Glomerular visceral epithelial cell (primary cell): Measurements from ENCODE around the gene SVIL.
"Not testable (repeated sequence)": the region's sequence is repeated elsewhere in the genome, so short reads cannot be mapped to it uniquely, and the experiment has no call there.

ENCODE experiments used
- DNase-seq: peaks from one replicate; pipeline ENCODE4 v3.0.0-alpha.2; 2016; ENCODE audit errors: extremely low spot score

The SVIL gene

DNA sequence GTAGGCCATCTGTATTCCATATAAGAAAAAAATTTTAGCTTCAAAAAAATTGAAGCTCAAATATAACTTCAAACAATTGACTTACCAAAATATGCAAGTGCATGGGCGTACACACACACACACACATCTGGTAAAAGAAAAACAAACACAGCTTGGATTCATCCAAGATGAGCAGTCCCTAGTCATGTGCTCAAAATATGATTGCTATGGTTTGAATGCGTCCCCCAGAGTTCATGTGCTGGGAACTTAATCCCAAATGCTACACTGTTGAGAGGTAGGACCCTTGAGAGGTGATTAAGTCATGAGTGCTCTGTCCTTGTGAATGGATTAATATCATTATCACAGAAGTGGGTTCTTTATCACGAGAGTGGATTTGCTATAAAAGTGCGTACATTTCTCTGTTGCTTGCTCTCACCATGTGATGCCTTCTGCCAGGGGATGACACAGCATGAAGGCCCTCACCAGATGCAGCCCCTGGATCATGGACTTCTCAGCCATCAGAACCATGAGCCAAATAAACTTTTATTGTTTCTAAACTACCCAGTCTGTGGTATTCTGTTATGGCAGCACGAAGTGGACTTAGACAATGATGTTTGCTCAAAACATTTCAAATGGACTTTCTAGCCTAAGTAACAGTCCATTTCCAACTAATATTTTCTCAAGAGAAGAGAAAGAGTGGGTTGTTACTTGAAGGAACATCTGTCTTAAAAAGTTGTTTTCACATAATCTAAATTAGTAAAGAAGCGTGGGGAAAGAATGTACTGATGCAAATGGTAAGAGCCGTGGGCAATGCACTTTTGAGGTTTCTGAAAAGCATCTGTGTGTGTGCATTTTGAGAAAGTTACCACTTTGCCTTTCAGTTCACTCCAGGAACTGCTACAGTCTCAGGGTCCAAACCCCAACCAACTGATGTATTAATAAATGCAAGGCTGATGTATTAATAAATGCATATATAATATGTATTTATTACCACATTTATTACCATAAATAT, 15.1 kb upstream of the SVIL start:
- no peak for DNase-seq

DNA sequence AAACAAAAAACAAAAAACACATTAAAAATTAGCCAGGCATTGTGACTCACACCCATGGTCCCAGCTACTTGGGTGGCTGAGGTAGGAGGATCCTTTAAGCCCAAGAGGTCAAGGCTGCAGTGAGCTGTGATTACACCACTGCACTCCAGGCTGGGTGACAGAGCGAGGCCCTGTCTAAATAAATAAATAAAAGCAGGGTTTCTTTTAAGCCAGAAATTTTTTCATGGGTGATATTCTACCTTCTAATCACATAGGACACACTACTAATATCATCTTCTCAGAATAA, 14.2 kb upstream of the SVIL start:
- DNase-seq = peak; percentile 59

DNA sequence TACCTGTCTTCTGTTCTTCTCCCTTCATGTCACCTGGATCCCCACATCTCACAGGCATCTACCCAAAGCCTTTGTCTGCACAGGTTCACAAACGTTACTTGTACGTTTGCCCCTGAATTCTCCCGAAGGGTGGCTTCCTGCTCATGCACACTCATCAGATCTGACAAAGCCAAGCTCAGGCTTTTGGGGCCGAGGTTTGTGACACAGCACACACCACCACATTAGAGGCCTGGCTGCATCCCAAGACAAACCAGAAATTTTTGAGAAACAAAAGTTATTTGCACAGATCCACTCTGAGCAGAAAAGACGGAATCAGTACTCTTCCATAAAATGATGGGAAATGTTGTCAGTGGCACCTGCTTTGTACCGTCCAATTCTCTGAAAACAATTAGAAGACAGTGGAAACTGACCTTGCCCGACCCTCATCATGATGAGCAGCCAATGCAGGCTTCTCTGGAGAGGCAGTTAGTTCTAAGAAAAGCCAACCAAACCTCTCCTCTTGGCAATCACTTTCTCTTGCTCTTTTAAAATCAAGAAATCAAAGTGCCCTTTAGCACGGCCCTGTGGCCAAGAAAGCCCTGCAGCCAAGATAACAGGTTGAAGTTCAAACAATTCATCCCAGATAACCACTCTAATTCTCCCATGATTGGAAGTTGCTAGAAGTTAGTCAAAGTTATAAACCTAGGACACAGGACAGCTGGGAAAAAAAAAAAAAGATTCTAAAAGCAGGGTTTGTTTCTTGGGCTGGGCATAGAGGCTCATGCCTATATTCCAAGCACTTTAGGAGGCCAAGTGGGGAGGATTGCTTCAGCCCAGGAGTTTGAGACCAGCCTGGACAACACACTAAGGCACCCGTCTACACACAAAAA, 13.6 kb upstream of the SVIL start:
- DNase-seq = peak; percentile 47

DNA sequence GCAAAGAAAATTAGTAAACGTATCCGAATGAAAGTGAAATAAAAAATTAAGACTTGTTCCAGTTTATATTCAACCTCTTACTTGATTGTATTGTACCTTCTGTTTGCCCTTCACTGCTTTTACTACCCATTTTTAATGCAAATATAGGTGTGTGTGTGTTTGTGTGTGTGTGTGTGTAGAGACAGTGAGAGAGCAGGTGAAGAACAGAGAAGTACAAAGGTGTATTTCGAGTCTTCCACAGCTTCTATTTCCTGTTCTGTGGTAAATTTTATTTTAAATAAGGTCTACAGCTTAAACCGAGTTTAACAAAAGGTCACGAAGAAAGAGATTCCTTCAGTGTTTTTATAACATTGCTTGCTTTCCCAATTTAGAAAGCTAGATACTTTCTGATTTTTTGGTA, 12.7 kb upstream of the SVIL start:
- DNase-seq = no peak

DNA sequence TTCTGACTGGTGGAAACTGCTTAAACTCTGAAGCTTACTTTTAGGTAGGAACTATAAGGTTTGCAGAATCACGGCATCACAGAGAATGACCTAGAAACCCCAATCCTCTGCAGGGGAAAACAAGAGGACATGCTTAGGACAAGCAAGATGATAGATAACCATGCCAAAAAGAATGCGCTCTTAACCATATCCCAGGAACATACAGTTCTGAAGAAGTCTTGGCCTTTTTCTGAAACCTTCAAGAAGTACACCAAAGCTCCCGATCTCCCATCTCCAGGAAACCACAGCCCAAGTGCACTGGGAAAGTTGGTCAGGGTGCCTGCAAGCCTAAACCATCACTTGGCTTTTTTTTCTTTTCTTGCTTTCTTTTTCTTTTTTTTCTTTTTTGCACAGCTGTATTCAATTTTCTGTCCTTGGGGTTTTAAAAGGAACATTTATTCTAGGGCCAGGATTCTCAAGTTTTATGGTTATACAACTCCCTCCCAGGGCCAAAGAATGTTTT, 12.2 kb upstream of the SVIL start:
- no peak for DNase-seq

DNA sequence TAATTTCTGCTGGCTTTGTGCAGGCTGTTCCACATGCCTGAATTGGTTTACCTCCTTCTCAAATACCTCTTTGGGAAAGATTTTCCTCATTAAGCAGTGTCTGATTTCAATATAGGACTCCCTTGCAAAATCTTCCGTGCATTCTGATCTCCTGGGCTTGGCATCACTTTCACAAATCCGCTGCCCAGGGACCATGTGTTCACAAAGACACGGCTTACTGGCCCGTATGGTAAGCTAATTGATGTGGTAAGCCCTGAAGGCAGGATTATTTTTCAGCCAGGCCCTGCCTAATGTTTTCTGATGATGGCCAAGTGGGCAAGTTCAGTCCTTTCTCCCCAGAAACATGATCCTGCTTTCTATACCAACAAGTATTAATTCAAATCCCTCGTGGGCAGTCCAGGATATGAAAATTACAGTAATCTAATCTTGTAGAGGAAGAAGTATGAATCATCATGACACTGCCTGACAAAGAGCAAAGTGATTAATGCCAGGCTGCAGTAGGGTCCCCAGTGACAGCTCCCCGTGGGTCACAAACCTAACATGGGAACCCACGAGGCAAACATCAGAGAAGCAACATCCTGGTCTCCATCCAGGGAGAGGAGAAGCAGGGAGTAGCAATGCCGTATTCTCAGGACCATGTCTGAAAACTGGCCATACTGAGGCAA, 11.6 kb upstream of the SVIL start:
- DNase-seq = no peak

DNA sequence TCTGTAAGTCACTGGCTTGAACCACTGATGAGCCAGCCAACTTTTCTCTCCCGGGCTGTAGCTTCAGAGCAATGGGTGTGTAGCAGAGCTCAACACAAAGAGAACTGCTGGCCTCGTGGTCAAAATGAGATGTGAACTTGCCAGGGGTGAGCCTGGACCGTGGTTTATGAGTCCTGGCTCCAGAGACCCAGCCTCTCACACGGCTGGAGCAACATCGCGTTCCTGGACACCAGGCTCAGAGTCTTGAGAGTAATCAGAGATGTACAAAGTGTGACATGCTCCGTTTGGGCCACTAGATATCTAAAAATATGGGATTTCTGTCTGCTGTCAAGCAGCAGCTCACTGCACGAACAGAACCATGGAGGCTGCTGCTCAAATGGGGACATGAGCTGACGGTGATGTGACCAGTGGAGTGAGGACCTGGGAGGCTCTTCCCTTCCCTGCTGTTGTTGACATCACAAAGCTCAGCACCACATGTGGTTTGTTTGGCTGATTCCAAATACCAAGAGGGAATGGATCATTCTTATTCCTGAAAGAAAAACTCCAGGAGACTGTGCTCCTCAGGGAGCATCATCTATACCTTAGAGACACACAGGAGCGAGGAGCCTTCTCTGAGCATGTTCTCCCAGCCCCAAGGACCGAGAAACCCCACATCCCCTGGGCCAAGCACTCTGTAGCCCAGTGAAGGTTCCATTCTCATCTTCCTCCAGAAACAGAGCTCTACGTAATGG, 9.2 kb upstream of the SVIL start:
- no peak for DNase-seq

DNA sequence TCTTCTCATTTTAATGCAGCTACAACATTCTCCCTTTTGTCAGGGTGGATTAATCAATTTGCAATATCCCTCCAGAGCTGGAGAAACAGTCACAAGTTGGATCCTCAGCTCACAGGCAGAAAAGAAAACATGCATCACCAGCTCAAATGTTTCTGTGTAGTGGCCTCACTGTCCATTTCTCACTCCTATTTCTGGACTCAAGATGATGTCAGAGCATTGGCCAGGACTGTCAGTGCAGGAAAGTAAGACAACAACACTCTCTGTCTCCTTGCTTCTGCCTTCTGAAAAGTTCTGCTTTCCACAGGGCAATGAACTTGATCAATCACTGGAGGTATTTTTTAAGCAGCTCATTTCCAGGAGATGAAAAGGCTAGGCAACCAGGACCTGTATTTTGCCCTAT, 8.2 kb upstream of the SVIL start:
- DNase-seq = no peak

DNA sequence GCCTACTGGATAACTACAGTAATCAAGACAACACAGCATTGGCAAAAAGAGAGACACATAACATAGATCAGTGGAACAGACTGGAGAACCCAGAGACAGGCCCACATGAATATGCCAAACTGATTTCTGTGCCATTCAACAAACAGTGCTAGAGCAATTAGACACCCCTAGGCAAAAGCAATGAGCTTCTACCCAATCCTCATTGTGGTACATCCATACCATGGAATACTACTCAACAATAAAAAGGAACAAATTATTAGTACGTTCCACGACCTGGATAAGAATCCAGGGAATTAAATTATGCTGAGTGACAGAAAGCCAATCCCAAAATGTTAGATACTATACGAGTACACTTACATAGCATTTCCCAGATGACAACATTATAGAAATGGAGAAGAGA, 2.8 kb upstream of the SVIL start:
- DNase-seq = no peak

DNA sequence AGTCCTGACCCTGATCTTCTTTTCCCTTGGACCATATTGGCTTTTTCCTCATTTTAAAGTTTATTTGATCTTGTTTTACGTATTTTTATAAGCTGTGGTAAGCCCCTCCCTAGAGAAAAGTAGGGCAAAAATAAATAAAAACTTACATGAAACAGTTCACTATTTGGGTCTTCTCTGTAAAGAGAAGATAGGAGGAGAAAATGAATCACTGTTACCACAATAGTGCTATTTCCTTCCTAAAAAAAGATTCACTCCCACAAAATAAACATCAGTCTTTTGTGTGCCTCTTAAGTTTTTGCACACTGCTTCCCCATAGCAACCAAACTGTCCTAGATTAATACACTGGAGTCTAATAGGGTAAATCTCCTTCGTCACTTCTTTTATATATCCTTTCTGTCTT, 1.4 kb upstream of the SVIL start:
- peak; percentile 43 for DNase-seq

DNA sequence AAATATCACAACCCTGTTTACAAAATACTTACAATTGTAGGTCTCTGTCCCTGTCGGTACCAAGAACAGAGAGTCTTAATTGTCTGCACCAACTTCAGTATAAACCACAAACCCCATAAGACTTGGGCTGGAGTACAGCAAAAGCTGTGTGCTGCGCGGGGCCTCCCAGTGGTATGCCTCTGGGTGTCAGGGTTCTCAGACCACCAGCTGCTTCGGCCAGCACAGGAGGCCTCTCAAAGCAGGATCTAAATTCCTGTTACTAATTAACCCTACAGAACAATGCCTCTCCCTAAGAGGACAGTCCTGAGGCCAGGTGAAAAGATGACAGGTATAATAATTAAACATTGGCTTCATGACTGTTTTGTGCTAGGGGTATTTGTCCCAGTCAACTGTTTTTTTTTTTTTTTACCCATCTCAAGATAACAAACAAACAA, 957 bp upstream of the SVIL start:
- DNase-seq = peak; percentile 85

DNA sequence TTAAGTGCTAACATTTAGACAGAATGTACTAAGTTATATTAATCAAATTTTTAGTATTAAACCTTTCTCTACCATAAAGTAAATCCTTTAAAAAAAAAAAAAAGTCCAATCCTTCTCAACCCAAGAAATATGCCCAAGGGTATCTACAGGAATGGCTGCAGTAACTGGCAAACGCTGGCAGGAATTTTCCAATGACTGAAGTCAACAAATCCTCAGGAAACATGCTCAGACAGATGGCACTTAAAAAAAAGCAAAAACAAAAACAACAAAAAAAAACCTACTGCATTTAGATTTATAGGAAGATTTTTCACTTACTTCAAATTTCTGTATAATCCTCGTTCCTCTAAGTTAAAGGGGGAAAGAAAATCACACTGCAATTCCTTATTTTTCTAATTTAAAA, 666 bp downstream of the SVIL start:
- no peak for DNase-seq

DNA sequence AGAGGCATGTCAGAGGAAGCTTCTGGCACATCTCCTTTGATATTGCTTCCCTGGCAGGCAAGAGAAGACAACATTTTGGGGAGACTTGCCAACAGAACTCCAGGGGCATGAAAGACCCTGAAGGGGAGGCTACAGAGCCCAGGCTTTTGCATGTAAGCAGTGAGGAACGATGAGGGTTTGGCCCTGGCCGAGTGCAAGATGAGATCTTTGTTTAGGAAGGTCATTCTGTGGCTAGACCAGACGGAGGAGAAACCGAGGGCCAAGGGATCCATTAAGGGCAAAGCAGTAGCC, 3.8 kb downstream of the SVIL start:
- no peak for DNase-seq

DNA sequence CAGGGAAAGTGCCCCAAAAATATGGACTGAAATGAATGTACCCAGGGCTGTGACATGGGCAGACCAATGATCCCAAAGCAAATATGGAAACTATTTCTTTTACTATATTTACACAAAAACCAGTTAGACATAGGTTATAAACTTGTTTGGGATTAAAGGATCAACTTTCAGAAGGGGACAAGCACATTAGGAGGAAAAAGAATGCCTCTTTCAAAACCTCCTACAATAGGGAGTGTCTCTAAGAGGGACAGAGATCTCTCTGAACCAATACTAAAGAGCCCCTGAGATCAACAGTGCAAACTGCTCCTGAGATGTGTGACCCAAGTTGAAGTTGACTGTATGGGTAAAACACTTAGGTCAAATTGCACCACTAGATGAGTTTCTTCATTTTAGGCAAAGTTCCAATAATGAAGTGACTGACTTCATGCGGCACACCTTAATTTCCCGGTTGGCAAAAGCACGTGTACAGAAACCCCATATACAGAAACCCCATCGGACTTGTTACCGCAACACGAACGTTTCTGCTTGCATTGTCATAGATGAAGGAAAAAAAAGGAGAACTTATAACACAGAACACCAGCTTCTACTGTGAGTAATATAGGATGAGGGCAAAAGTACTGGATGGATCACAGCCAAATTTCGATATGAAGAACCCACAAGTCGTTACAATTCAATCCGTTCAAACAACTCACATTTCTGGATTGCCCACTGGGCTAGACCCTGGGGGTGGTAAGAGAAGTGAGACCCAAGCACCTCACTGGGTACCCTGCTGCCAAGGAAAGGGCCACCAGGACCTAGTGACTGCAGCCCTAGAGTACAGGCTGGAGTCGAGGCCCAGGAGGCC, 4.3 kb downstream of the SVIL start:
- no peak for DNase-seq

DNA sequence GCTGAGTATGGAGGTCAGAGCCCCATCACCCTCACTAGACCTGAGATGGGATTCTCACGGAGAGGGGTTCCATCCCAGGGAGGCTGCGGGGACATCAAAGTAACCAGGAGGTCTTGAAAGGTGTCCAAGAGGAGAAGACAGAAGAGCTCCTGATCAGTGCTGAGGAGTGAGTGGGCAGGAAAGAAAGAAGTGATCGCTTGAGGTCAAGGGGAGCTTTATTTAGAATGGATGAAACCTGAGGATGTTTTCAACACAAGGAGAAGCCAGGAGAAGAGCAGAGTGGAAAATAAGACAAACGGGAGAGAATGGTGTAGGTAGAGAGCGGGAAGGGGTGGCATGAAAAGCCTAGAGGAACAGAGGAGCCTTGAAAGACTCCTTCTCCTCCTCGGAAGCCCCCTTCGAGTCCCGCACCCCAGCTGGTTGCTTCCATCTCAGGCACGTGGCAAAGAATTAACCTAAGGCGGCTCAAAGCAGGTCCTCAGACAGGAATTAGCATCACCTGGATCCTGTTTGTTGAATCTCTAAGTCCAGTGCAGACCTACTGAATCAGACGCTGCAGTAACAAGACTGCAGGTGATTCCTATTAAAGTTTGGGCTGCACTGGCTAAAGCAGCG, 5.8 kb downstream of the SVIL start:
- DNase-seq = no peak

DNA sequence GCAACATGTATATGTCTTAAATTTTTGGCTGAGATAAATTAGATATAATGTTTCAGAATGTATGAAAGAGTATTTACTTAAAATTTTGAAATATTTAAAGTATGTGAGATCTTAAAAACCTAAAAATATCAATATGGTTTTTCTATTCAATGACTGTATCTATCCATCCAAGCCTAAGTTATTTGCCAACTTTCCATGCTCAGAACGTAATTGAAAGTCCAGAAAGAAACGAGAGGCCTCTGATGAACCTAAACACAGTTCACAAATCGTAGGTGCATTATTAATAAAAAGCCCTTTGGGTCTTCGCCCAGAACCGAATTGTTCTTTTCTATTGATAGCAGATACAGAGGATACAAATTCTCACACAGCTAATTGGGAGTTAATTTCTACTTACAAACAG, 6.5 kb downstream of the SVIL start:
- no peak for DNase-seq

DNA sequence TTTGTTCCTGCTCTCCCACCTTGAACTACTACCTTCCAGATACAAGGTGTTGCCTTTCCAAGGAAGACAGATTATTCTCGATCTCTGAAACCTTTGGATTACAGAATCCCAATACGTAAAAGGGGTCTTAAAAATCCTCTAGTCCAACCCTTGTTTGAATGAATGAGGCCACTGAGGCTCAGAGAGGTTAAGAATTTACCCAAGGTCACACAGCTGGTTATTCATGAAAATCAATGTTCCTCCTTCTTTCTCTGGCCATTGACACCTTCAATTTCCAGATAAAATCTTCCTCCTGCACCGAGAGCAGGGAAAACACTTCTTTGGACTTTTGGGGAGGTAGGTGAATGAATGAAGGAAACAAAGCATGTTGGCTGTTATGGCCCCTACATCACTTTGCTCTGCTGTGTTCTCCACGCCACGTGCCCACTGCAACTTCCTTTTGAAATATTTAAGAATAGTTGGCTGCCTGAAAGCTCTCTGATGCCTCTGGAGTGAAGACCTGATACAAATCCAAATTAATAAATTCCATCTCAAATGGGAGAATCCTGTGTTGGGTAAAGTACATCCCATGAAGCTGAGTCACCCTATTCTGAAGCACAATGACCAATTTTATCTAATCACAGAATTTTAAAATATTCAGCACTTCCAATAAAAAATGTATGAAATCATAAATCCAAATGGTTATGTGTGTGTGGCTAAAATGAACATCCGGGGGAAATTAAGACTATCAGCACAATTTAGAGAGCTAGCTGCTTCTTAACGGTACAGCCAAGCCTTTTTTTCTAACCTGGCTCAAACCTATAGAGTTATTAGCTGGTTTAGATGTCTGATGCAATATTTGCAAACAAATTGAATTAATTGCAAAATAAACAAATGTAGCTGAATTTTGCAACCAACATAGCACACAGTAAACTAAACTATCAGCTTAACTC, 7.3 kb downstream of the SVIL start:
- no peak for DNase-seq

DNA sequence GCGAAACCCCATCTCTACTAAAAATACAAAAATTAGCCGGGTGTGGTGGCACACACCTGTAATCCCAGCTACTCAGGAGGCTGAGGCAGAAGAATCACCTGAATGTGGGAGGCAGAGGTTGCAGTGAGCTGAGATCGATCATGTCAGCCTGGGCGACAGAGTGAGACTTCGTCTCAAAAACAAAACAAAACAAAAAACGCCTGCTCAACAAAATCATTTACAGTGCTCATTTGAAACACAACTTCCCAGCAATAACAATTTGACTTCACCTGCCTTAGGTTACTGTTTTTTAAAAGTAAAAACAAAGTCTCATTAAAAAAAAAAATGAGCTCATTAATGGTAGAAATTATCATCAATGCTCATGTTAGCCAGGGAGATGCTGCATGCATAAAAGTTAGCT, 10.4 kb downstream of the SVIL start:
- not testable (repeated sequence) for DNase-seq

DNA sequence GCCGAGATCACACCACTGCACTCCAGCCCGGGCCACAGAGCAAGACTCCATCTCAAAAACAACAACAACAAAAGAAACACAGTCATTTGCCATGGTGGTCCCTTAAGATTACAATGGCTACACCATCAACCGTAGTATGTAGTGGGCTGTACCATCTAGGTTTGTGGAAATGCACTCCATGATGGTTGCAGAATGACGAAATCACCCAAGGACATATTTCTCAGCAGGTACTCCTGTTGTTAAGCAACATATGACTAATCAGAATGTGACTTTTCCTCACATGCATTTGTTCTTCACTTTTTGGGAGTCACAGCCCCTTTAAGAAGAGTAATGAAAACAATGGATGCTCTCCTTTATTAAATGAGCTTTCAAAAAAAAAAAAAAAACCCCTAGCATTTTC, 11.0 kb downstream of the SVIL start:
- no peak for DNase-seq
